ENCODE measurements around the gene ANXA10.

GRCh38 chr4:168208957-168209614 lies 116.7 kb downstream of the ANXA10 start:
- TF ChIP-seq, protein P1, sequence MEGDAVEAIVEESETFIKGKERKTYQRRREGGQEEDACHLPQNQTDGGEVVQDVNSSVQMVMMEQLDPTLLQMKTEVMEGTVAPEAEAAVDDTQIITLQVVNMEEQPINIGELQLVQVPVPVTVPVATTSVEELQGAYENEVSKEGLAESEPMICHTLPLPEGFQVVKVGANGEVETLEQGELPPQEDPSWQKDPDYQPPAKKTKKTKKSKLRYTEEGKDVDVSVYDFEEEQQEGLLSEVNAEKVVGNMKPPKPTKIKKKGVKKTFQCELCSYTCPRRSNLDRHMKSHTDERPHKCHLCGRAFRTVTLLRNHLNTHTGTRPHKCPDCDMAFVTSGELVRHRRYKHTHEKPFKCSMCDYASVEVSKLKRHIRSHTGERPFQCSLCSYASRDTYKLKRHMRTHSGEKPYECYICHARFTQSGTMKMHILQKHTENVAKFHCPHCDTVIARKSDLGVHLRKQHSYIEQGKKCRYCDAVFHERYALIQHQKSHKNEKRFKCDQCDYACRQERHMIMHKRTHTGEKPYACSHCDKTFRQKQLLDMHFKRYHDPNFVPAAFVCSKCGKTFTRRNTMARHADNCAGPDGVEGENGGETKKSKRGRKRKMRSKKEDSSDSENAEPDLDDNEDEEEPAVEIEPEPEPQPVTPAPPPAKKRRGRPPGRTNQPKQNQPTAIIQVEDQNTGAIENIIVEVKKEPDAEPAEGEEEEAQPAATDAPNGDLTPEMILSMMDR (IDR thresholded peaks at IDR 0.05; ENCODE audit: poor library complexity) = no peak
- no peak for TF ChIP-seq EZH2phosphoT487 (IDR thresholded peaks at IDR 0.05; ENCODE audit: low read depth, severe bottlenecking, unreplicated experiment)
